Middle frontal gyrus (tissue), 1 donor: Measurements from ENCODE around the gene ZNF143.

Experiments
- DNase-seq: peaks from one replicate; pipeline ENCODE4 v3.0.0-alpha.2; 2015; ENCODE audit warnings: low spot score; ENCODE audit errors: extremely low spot score

The ZNF143 gene

DNA sequence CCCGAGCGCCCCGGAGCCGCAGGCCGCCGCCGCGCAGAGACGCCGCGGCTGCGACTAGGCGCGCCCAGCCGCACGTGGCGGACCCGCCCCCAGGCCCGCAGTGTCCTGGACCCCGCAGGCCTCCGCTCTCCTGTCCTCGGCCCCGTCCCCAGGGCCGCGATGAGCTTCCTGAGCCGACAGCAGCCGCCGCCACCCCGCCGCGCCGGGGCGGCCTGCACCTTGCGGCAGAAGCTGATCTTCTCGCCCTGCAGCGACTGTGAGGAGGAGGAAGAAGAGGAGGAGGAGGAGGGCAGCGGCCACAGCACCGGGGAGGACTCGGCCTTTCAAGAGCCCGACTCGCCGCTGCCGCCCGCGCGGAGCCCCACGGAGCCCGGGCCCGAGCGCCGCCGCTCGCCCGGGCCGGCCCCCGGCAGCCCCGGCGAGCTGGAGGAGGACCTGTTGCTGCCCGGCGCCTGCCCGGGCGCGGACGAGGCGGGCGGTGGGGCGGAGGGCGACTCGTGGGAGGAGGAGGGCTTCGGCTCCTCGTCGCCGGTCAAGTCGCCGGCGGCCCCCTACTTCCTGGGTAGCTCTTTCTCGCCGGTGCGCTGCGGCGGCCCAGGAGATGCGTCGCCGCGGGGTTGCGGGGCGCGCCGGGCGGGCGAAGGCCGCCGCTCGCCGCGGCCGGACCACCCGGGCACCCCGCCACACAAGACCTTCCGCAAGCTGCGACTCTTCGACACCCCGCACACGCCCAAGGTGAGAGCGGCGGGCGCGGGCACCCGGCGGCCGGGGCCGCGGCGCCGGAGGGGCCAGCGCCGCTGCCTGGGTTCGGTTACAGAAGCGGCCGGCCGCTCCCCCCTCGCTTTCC, 113.2 kb downstream of the ZNF143 start:
- DNase-seq: no peak

DNA sequence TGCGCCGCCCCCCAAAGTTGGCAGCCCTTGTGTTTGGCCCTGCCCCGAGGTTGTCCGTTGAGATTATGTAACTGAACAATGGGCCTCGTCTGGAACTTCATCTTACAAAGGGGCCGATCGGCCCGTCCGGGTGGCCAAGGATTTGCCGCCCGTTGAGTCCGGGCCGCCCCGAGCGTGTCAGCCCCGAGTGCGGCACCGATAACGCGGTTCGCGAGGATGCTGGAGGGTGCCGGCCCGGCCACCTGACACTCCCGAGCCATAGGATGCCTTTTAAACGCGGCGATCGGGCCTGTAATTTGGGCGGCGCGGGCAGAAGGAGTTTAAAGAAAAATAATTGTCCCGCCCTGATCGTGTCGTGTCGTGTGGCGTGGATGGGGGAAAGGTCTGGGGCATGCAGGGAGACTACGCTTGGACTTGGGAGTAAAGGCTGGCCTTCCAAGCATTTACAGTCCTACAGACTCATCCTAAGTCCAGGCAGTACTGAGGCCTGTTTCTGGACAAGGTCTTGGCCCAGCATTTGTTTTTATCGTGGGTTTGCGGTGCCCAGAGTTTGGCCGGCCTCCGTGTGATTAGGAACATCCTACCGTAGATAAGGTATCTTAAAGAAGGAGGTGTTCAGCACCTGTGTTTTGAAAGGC, 113.9 kb downstream of the ZNF143 start:
- no peak for DNase-seq

DNA sequence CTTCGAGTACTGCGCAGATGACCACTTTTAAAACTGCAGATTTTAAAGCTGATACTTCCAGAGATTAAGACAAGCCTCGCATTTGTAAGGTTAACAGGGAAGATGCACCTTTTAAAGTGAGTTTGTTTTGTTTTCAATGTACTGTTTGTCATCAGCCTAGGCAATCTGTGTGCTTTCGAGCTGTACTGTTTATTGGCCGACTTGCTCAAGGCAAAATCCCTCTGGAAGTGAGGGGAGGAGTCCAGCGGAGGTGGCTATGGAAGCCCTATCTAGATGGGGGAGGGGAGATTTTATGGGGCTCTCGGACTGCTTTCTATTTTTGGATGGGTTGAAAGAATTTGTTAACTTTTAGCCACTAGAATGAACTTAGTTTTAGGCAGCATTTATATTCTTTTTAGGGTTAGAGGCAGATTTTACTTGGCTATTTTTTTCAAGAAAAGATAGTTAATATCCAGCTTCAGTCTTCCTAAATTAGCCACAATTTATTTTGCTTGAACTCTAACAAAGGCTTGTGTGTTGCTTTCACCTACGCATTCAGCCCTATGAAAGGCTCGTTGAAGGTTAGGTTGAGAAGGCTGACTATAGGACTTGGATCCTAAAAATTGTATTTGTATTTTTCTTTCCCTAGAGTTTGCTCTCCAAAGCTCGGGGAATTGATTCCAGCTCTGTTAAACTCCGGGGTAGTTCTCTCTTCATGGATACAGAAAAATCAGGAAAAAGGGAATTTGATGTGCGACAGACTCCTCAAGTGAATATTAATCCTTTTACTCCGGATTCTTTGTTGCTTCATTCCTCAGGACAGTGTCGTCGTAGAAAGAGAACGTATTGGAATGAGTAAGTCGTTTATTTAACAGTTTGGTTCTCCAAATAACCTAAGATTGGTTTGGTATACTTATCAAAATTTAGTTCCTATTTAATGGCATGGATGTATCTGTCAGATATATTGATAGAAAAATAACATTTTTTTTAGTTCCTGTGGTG, 114.7 kb downstream of the ZNF143 start:
- DNase-seq: no peak

DNA sequence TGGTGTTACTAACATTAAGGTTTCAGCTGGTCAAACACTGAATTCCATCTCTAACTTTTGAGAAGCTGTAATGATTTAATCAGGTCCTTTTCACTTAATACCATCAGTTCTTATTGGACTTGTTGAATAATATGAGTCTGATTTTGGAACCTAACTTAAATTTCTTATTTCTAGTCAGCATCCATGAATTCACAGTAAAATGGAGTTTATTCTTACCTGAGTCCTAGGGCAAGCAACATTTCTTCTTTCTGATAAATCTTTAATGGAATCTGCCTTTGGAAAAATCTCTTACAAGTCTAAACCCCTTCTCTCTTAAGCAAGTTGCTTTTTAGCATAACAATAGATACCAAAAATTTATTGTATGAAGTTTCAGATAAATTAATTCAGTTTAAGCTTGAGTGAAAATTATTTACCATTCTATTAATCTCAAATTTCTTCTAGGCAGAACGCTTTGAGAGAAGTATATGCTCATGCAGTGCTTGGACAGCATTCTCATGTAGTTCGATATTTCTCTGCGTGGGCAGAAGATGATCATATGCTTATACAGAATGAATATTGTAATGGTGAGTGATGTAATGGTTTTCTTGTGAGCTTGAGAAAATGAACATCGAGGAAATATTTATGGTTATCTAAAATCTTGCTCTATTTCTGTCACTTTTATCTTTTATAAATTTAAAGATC, 116.0 kb downstream of the ZNF143 start:
- DNase-seq: no peak

DNA sequence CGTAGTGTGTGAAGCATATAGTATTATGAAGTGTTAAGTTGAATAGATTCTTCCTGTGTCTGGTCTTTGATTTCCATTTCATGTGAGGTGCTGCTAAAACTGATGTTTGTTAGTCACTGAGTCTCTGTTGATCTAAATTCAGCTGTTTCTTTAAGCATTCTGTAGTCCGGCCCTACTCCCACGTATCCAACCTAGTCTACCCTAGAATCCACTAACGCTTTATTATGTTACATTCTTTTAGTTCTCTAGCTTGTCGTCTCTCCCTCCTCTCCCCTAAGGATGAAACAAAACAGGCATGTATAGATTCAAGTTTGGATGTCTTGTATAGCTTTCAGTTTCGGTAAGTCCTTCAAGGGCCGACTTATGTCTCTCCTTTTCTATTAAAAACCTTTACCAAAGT, 116.7 kb downstream of the ZNF143 start:
- DNase-seq: no peak
